Left ventricle myocardium inferior (tissue), 1 donor: Measurements from ENCODE around the gene RERGL. TPM values are rescaled to one million over a fixed set of nuclear protein-coding genes. Genes with fewer than 3 reads are reported as not detected.
"Not testable (repeated sequence)": the region's sequence is repeated elsewhere in the genome, so short reads cannot be mapped to it uniquely, and the experiment has no call there.

Experiments
- DNase-seq: peaks from one replicate; pipeline ENCODE4 v3.0.0-alpha.2; 2020
- H3K27ac ChIP-seq: fragments of 200-600 bp; replicated peaks from 2 replicates; pipeline ENCODE4 v1.8.0; 2021
- H3K27me3 ChIP-seq: fragments of 200-600 bp; 2 replicates; pipeline ENCODE4 v1.8.0; 2021; ENCODE audit warnings: low read depth
- H3K36me3 ChIP-seq: fragments of 200-600 bp; 2 replicates; pipeline ENCODE4 v1.8.0; 2021
- H3K4me1 ChIP-seq: fragments of 200-600 bp; 2 replicates; pipeline ENCODE4 v1.8.0; 2021
- H3K4me3 ChIP-seq: fragments of 200-600 bp; 2 replicates; pipeline ENCODE4 v1.8.0; 2021; ENCODE audit warnings: mild to moderate bottlenecking, moderate library complexity
- H3K9me3 ChIP-seq: fragments of 200-600 bp; replicated peaks from 2 replicates; pipeline ENCODE4 v1.8.0; 2021
- intact Hi-C: fragments of 100-400 bp; cut with micrococcal nuclease; formaldehyde crosslinking; loops from one replicate; pipeline ENCODE4 v1.11.0; 2022
- total RNA-seq: library from RNA; stranded (reverse); fragmentation: NEBNext Ultra II Directional; extraction: Animal tissue kit (Norgen Biotek cat#: 25700); gene quantifications from one replicate; pipeline ENCODE4 v1.2.1, GENCODE V29; 2021
- TF ChIP-seq, protein P1 (sequence below): fragments of 200-600 bp; IDR thresholded peaks from 2 replicates; pipeline ENCODE4 v1.8.0; 2021; ENCODE audit warnings: antibody characterized with exemption, mild to moderate bottlenecking, borderline replicate concordance
- donor health status: DM: no; HTN: yes; CAD: no; lungs with severe emphysema.

The RERGL gene
- total RNA-seq, 1 donor from 2014 or later: 0.69 TPM

GRCh38 chr12:18066666-18067065 lies 23.3 kb downstream of the RERGL start:
- Histone ChIP-seq H3K4me3 (no peak overlapping the region), H3K9me3 (peaks cover 14% of the 10 kb centered on the region), H3K27ac (no peak overlapping the region), H3K27me3 (no peaks in the 10 kb centered on the region), H3K4me1 (no peaks in the 10 kb centered on the region), H3K36me3 (no peaks in the 10 kb centered on the region)
- TF ChIP-seq, protein P1, sequence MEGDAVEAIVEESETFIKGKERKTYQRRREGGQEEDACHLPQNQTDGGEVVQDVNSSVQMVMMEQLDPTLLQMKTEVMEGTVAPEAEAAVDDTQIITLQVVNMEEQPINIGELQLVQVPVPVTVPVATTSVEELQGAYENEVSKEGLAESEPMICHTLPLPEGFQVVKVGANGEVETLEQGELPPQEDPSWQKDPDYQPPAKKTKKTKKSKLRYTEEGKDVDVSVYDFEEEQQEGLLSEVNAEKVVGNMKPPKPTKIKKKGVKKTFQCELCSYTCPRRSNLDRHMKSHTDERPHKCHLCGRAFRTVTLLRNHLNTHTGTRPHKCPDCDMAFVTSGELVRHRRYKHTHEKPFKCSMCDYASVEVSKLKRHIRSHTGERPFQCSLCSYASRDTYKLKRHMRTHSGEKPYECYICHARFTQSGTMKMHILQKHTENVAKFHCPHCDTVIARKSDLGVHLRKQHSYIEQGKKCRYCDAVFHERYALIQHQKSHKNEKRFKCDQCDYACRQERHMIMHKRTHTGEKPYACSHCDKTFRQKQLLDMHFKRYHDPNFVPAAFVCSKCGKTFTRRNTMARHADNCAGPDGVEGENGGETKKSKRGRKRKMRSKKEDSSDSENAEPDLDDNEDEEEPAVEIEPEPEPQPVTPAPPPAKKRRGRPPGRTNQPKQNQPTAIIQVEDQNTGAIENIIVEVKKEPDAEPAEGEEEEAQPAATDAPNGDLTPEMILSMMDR: no peak
- intact Hi-C loops: no loop called here
- DNase-seq: no peak

GRCh38 chr12:18062867-18063266 lies 27.1 kb downstream of the RERGL start:
- H3K27ac ChIP-seq, H3K4me3 ChIP-seq, H3K4me1 ChIP-seq, intact Hi-C loops, H3K36me3 ChIP-seq, H3K27me3 ChIP-seq, DNase-seq: not testable (repeated sequence)
- peaks cover 50% of the 10 kb centered on the region for H3K9me3 ChIP-seq

GRCh38 chr12:18057051-18057450 lies 32.9 kb downstream of the RERGL start:
- DNase-seq: no peak
- Histone ChIP-seq H3K27ac (no peak overlapping the region), H3K4me1 (no peaks in the 10 kb centered on the region), H3K36me3 (no peaks in the 10 kb centered on the region), H3K9me3 (peaks cover 59% of the 10 kb centered on the region), H3K4me3 (no peak overlapping the region), H3K27me3 (no peaks in the 10 kb centered on the region)
- intact Hi-C loops: no loop called here
- TF ChIP-seq, protein P1: no peak

GRCh38 chr12:18054925-18055619 lies 34.9 kb downstream of the RERGL start:
- TF ChIP-seq, protein P1: no peak
- Histone ChIP-seq H3K4me3 (no peak overlapping the region), H3K27ac (no peak overlapping the region), H3K9me3 (peaks cover 60% of the 10 kb centered on the region), H3K36me3 (no peaks in the 10 kb centered on the region), H3K27me3 (no peaks in the 10 kb centered on the region), H3K4me1 (no peaks in the 10 kb centered on the region)
- intact Hi-C loops: no loop called here
- no peak for DNase-seq

GRCh38 chr12:18045446-18045992 lies 44.5 kb downstream of the RERGL start:
- intact Hi-C loops: no loop called here
- TF ChIP-seq, protein P1: no peak
- Histone ChIP-seq H3K4me1 (no peaks in the 10 kb centered on the region), H3K27me3 (no peaks in the 10 kb centered on the region), H3K4me3 (no peak overlapping the region), H3K9me3 (peaks cover 7% of the 10 kb centered on the region), H3K36me3 (no peaks in the 10 kb centered on the region), H3K27ac (no peak overlapping the region)
- DNase-seq: no peak

- H3K4me3 ChIP-seq, intact Hi-C loops, H3K36me3 ChIP-seq, H3K4me1 ChIP-seq, H3K9me3 ChIP-seq, DNase-seq, H3K27ac ChIP-seq, H3K27me3 ChIP-seq: not testable (repeated sequence)
Measured at GRCh38 chr12:18040060-18040742, 49.8 kb downstream of the RERGL start.

Other genes starting within 250 kb of the RERGL start
- not detected for gene PIK3C2G, start 171.3 kb upstream of the RERGL start, total RNA-seq